ENCODE results near the gene CCNH. TPM values are rescaled to one million over a fixed set of nuclear protein-coding genes. Genes with fewer than 3 reads are reported as not detected.

The CCNH gene
- total RNA-seq, 1 experiment from 2014 or later: 44.0 TPM

GRCh38 chr5:87408204-87408603 is 4.5 kb downstream of the CCNH start:
- Histone ChIP-seq H3K4me3 (ENCODE audit: low read depth in 2 of 2, low read length in 2 of 2) (no peak overlapping the region), H3K36me3 (ENCODE audit: control insufficient read depth, insufficient read depth, low read length) (peaks cover 57% of the 10 kb centered on the region), H3K27me3 (ENCODE audit: control insufficient read depth, insufficient read depth, low read length) (no peaks in the 10 kb centered on the region), H3K27ac (ENCODE audit: low read length) (no peak overlapping the region), H3K9me3 (ENCODE audit: control insufficient read depth, insufficient read depth, low read depth, low read length) (no peaks in the 10 kb centered on the region), H3K4me1 (ENCODE audit: control insufficient read depth, insufficient read depth, low read length) (peaks cover 12% of the 10 kb centered on the region; the same call in 1 of the 2 replicates)
- BruUV-seq (replicated peaks): no TSS peak
- DNase-seq (ENCODE audit: low read depth, low spot score): no peak
- ChIA-PET POLR2A (no interaction called here), CTCF (no interaction called here)
- no peak for ATAC-seq
- in situ Hi-C loops (cut with HindIII; ENCODE audit: low pct_unique_long_range_greater_than_20kb, low sequenced_read_pairs) (no loop called here), intact Hi-C loops (cut with micrococcal nuclease; ENCODE audit: unreplicated experiment) (no loop called here)
- no peak for TF ChIP-seq REST (IDR thresholded peaks at IDR 0.05; ENCODE audit: insufficient read depth in 1 of 2, low read depth in 2 of 2, low read length in 1 of 2)
- no peak for TF ChIP-seq TCF7L2 (IDR thresholded peaks at IDR 0.05; ENCODE audit: low read depth, low read length)
- no peak for TF ChIP-seq CTCF (IDR thresholded peaks at IDR 0.05)
- no peak for TF ChIP-seq SIN3A (IDR thresholded peaks at IDR 0.05; ENCODE audit: borderline replicate concordance, insufficient read depth, low read depth, low read length)
- TF ChIP-seq POLR2AphosphoS5 (IDR thresholded peaks at IDR 0.05; ENCODE audit: low read depth, low read length): no peak

GRCh38 chr5:87405472-87406155 is 7.1 kb downstream of the CCNH start:
- ATAC-seq (no peak), DNase-seq (ENCODE audit: low read depth, low spot score) (no peak)
- intact Hi-C loops (cut with micrococcal nuclease; ENCODE audit: unreplicated experiment) (no loop called here), in situ Hi-C loops (cut with HindIII; ENCODE audit: low pct_unique_long_range_greater_than_20kb, low sequenced_read_pairs) (no loop called here)
- Histone ChIP-seq H3K36me3 (ENCODE audit: control insufficient read depth, insufficient read depth, low read length) (peaks cover 71% of the 10 kb centered on the region), H3K27ac (ENCODE audit: low read length) (no peak overlapping the region), H3K4me3 (ENCODE audit: low read depth in 2 of 2, low read length in 2 of 2) (no peak overlapping the region), H3K27me3 (ENCODE audit: control insufficient read depth, insufficient read depth, low read length) (no peaks in the 10 kb centered on the region), H3K4me1 (ENCODE audit: control insufficient read depth, insufficient read depth, low read length) (peaks cover 2% of the 10 kb centered on the region; the same call in 1 of the 2 replicates), H3K9me3 (ENCODE audit: control insufficient read depth, insufficient read depth, low read depth, low read length) (no peaks in the 10 kb centered on the region)
- BruUV-seq (replicated peaks): no TSS peak
- TF ChIP-seq SIN3A (IDR thresholded peaks at IDR 0.05; ENCODE audit: borderline replicate concordance, insufficient read depth, low read depth, low read length) (no peak), REST (IDR thresholded peaks at IDR 0.05; ENCODE audit: insufficient read depth in 1 of 2, low read depth in 2 of 2, low read length in 1 of 2) (no peak), CTCF (IDR thresholded peaks at IDR 0.05) (no peak), POLR2AphosphoS5 (IDR thresholded peaks at IDR 0.05; ENCODE audit: low read depth, low read length) (no peak), TCF7L2 (IDR thresholded peaks at IDR 0.05; ENCODE audit: low read depth, low read length) (no peak)
- ChIA-PET CTCF (interaction anchor here (0.6 kb wide), 1 partner anchor 330 kb away, joined by 4 read pairs; no protein-coding TSS in a partner anchor), POLR2A (no interaction called here)

Data from Panc1 (cell line).